Measurements from ENCODE around the gene FAM163A.

DNA sequence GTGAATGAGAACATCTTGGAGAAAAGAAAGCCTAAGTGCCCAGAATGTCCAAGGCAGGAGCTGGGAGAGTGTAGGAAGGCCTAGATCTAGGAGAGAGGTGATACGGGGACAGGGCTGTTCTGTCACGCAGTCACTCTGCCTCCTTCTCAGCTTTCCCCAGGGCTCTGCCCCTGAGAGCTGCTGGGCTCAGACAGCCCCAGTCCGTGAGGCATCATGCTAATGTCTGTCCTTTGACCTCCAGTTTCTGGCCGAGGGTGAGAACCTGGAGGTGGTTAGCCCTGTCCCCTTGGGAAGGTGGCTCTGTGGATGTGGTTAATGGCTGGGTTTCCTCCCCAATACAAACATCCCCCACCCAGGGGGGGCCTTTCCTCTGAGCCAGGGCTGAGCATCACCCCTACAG lies 63.2 kb downstream of the FAM163A start:
- no peak for TF ChIP-seq POLR2A (IDR thresholded peaks at IDR 0.05)
- TF ChIP-seq, protein P1, sequence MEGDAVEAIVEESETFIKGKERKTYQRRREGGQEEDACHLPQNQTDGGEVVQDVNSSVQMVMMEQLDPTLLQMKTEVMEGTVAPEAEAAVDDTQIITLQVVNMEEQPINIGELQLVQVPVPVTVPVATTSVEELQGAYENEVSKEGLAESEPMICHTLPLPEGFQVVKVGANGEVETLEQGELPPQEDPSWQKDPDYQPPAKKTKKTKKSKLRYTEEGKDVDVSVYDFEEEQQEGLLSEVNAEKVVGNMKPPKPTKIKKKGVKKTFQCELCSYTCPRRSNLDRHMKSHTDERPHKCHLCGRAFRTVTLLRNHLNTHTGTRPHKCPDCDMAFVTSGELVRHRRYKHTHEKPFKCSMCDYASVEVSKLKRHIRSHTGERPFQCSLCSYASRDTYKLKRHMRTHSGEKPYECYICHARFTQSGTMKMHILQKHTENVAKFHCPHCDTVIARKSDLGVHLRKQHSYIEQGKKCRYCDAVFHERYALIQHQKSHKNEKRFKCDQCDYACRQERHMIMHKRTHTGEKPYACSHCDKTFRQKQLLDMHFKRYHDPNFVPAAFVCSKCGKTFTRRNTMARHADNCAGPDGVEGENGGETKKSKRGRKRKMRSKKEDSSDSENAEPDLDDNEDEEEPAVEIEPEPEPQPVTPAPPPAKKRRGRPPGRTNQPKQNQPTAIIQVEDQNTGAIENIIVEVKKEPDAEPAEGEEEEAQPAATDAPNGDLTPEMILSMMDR (IDR thresholded peaks at IDR 0.05 in 4 of 5, conservative IDR thresholded peaks at IDR 0.05 in 1 of 5), result no peak
